ENCODE measurements around the gene SELENOS.

The SELENOS gene

GRCh38 chr15:101316529-101316928, 39.2 kb upstream of the SELENOS start:
- Histone ChIP-seq H3K36me3 (replicated peaks; ENCODE audit: insufficient read depth, low read length) (no peaks in the 10 kb centered on the region), H3K4me3 (ENCODE audit: low read length) (no peak overlapping the region)
- no peak for DNase-seq

GRCh38 chr15:101315736-101316135, 38.5 kb upstream of the SELENOS start:
- Histone ChIP-seq H3K36me3 (replicated peaks; ENCODE audit: insufficient read depth, low read length) (no peaks in the 10 kb centered on the region), H3K9me2 (replicated peaks; ENCODE audit: insufficient read depth, low read length) (no peaks in the 10 kb centered on the region), H3F3A (ENCODE audit: insufficient read depth, low read length) (no peaks in the 10 kb centered on the region), H3K27ac (ENCODE audit: low read length) (no peak overlapping the region), H3K4me3 (ENCODE audit: low read length) (no peak overlapping the region), H4K20me1 (ENCODE audit: insufficient read depth, low read length) (no peaks in the 10 kb centered on the region), H3K9ac (ENCODE audit: low read length) (no peak overlapping the region), H3K4me1 (ENCODE audit: low read length) (no peaks in the 10 kb centered on the region), H3K27me3 (replicated peaks; ENCODE audit: insufficient read depth, low read length) (peaks cover 29% of the 10 kb centered on the region), H3K4me2 (ENCODE audit: low read depth, low read length) (no peak overlapping the region), H3K79me2 (ENCODE audit: low read length) (no peaks in the 10 kb centered on the region), H2AFZ (ENCODE audit: low read length) (no peak overlapping the region), H3K9me3 (replicated peaks; ENCODE audit: insufficient read depth, low read length) (no peaks in the 10 kb centered on the region)
- no peak for DNase-seq
- TF ChIP-seq EZH2 (optimal IDR thresholded peaks at IDR 0.05; ENCODE audit: low read depth, low read length) (no peak), CTCF (IDR thresholded peaks at IDR 0.05; ENCODE audit: low read length) (no peak), EZH2phosphoT487 (IDR thresholded peaks at IDR 0.05; ENCODE audit: low read length) (no peak)

More at GRCh38 chr15:101316529-101316928, 39.2 kb upstream of the SELENOS start:
- no peak overlapping the region for H3K27ac ChIP-seq (ENCODE audit: low read length)
- H2AFZ ChIP-seq (ENCODE audit: low read length): no peak overlapping the region
- H3F3A ChIP-seq (ENCODE audit: insufficient read depth, low read length): no peaks in the 10 kb centered on the region
- no peaks in the 10 kb centered on the region for H4K20me1 ChIP-seq (ENCODE audit: insufficient read depth, low read length)
- H3K27me3 ChIP-seq (replicated peaks; ENCODE audit: insufficient read depth, low read length): peaks cover 37% of the 10 kb centered on the region
- TF ChIP-seq EZH2 (optimal IDR thresholded peaks at IDR 0.05; ENCODE audit: low read depth, low read length) (no peak), CTCF (IDR thresholded peaks at IDR 0.05; ENCODE audit: low read length) (no peak), EZH2phosphoT487 (IDR thresholded peaks at IDR 0.05; ENCODE audit: low read length) (no peak)
- no peaks in the 10 kb centered on the region for H3K79me2 ChIP-seq (ENCODE audit: low read length)
- no peaks in the 10 kb centered on the region for H3K9me2 ChIP-seq (replicated peaks; ENCODE audit: insufficient read depth, low read length)
- H3K4me1 ChIP-seq (ENCODE audit: low read length): no peaks in the 10 kb centered on the region
- H3K9me3 ChIP-seq (replicated peaks; ENCODE audit: insufficient read depth, low read length): no peaks in the 10 kb centered on the region
- no peak overlapping the region for H3K9ac ChIP-seq (ENCODE audit: low read length)
- no peak overlapping the region for H3K4me2 ChIP-seq (ENCODE audit: low read depth, low read length)

GRCh38 chr15:101314336-101315125, 37.2 kb upstream of the SELENOS start:
- H3K36me3 ChIP-seq (replicated peaks; ENCODE audit: insufficient read depth, low read length): no peaks in the 10 kb centered on the region
- H3K27me3 ChIP-seq (replicated peaks; ENCODE audit: insufficient read depth, low read length): peaks cover 20% of the 10 kb centered on the region
- H3K4me2 ChIP-seq (ENCODE audit: low read depth, low read length): no peak overlapping the region
- H3K4me1 ChIP-seq (ENCODE audit: low read length): no peaks in the 10 kb centered on the region
- DNase-seq: no peak
- no peaks in the 10 kb centered on the region for H3F3A ChIP-seq (ENCODE audit: insufficient read depth, low read length)
- no peaks in the 10 kb centered on the region for H3K9me2 ChIP-seq (replicated peaks; ENCODE audit: insufficient read depth, low read length)
- no peaks in the 10 kb centered on the region for H3K79me2 ChIP-seq (ENCODE audit: low read length)
- H3K9ac ChIP-seq (ENCODE audit: low read length): no peak overlapping the region
- TF ChIP-seq EZH2phosphoT487 (IDR thresholded peaks at IDR 0.05; ENCODE audit: low read length) (no peak), EZH2 (optimal IDR thresholded peaks at IDR 0.05; ENCODE audit: low read depth, low read length) (no peak), CTCF (IDR thresholded peaks at IDR 0.05; ENCODE audit: low read length) (no peak)
- no peak overlapping the region for H3K27ac ChIP-seq (ENCODE audit: low read length)
- H4K20me1 ChIP-seq (ENCODE audit: insufficient read depth, low read length): no peaks in the 10 kb centered on the region
- H3K9me3 ChIP-seq (replicated peaks; ENCODE audit: insufficient read depth, low read length): no peaks in the 10 kb centered on the region
- H3K4me3 ChIP-seq (ENCODE audit: low read length): no peak overlapping the region
- no peak overlapping the region for H2AFZ ChIP-seq (ENCODE audit: low read length)
